HG02759 (cell line): ENCODE measurements around the gene RASSF8.

ENCODE experiments used
- ATAC-seq: cut with Tn5 transposase; IDR thresholded peaks from one replicate; pipeline ENCODE4 v1.9.1; 2021; ENCODE audit warnings: mild to moderate bottlenecking, moderate library complexity; ENCODE audit not compliant: unreplicated experiment

Gene RASSF8

GRCh38 chr12:26122681-26123481, 164.4 kb downstream of the RASSF8 start:
- peak; percentile 15 for ATAC-seq

GRCh38 chr12:26123482-26123980, 165.0 kb downstream of the RASSF8 start:
- no peak for ATAC-seq

DNA sequence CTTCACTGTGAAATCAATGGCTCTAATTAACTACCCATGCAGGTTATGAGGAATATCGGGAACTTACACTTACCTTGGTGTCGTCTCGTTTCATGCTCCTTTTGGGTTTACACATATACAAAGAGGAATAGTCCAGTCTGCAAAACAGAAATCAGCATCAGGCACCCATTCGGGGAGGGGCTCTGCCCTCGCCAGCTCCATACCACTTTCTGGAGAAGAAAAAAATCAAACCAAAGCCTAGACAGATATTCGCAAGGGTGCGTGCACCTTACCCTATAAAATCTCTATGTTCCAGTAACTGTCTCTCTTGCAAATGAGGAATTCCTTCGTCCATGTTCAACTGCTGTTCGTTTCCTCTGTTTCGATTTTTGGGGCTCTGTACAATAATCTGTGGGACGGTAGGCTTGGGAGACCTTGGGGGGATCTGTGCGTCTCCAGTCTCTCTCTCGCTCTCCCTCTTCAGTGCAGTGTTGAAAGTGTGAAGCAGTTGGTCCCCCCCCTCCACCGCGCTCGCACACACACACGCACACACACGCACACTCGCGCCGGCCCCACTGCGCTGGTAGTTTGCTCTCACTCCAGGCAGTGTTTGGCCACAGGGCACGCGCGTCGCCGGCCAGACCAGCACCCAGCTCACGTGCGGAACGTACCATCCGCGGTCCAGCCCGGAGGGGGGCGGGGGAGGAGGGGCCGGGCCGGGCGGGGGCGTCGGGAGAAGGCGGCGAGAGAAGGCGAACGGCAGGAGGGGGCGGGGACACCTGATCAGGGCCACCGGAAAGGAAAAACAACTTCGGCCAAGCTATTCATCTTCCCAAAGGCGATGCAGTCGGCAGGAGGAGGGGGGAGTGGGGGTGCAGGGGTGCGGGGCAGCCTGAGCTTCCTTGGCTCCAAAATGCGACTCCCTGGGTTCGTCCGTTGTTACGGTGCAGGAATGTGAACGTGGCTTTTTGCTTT, 166.2 kb downstream of the RASSF8 start, which contains the start of gene BHLHE41:
Gene BHLHE41, minus strand, starts transcription at position 592 of the 954 bp plus-strand sequence. Its CDS starts 258 bp downstream, at position 334.
- no peak for ATAC-seq

GRCh38 chr12:26125400-26126339, 167.2 kb downstream of the RASSF8 start:
- peak; percentile 33 for ATAC-seq

DNA sequence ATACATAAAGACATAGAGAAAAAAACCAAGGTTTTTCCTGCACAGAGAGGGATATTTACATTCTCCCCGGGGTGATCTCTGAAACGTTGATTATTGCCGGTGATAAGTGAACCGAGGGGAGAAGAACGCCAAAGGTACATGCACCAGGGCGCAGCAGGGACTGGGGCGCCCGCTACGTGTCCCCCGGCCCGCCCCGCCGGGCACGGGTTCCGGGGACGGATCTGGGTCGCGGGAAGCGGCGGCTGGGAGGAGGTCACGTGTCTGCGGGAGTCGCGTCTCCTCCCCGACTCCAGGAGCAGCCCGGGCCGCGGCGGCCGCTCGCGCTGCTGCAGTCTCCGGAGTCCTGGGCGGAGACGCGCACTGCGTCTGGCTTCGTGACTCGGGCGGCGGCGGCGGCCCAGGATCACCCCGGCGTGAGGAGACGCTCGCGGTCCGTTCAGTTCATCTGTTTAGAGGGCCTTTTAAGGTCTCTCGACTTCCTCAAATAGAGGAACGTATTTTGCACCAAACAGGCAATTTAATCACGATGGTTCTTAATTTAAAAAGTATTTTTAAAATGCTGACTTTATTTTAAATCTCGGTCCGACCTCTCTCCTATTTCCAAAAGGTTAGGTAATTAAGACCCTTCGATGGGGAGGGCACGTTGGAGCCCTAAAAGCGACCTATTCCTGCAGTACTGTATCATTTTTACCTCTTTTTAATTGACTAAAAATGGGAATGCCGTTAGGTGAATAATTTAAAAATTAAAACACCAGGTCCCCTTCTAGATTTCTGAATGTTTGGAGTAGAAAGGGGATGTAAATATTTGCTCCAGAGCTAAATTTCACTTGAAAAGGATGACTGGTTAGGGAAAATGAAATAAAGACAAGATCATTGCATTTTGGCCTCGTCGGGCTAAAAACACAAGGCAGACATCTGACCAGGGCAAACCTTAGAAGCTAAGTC, 168.1 kb downstream of the RASSF8 start:
- ATAC-seq, result peak; percentile 44

DNA sequence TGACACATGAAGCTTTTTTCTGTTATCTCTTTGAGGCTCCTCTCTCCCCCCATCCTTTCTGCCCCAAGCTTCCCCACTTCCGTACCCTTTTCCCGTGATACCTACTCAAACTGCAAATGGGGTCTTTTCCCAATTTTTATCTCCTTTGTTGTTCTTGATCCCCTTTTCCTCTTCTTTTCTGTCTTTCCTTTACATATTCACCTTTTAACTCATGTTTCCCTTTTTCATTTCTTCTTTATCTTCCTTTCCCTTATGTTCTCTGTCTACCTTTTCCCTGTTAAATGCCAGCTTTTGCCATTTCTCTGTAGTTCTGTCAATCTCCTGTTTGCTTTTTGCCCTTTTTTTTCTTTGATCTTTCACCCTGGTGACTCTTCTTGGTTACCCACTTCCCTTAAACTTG, 168.9 kb downstream of the RASSF8 start:
- ATAC-seq, result no peak

- no peak for ATAC-seq
Observed at GRCh38 chr12:26128168-26128567, 169.7 kb downstream of the RASSF8 start.
